DOHH2 (cell line): ENCODE measurements around the gene MED27.

Experiments
- EZH2phosphoT487 ChIP-seq: fragments of 200-600 bp; sonication (generic); IDR thresholded peaks from 2 replicates; pipeline ENCODE4 v1.6.1; 2017; ENCODE audit warnings: borderline replicate concordance, mild to moderate bottlenecking, antibody characterized with exemption, low read length, moderate library complexity, mixed read lengths
- TF ChIP-seq, protein P1 (sequence below): fragments of 200-600 bp; sonication (generic); IDR thresholded peaks from one replicate; pipeline ENCODE4 v1.5.1; 2014; ENCODE audit warnings: antibody characterized with exemption, mild to moderate bottlenecking, low read depth, low read length; ENCODE audit not compliant: poor library complexity, severe bottlenecking

DNA sequence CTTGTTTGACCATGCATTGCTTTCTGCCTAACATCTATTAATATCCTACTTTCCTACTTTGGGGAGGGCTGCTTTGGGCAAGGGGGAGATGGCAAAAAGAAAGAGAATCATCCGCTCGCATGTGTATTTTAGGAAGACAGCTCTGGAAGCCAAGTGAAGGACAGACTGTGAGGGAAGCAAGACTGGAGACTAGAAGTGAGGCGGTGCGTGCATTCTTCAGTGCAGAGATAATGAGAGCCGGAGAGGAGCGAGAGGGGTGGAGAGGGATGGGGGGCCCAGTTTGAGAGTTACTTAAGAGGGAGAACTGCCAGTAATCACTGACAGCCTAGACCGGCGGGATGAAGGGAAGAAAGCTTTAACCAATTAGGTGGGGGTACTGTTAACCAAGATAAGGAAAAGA is 188.1 kb downstream of the MED27 start:
- TF ChIP-seq, protein P1, sequence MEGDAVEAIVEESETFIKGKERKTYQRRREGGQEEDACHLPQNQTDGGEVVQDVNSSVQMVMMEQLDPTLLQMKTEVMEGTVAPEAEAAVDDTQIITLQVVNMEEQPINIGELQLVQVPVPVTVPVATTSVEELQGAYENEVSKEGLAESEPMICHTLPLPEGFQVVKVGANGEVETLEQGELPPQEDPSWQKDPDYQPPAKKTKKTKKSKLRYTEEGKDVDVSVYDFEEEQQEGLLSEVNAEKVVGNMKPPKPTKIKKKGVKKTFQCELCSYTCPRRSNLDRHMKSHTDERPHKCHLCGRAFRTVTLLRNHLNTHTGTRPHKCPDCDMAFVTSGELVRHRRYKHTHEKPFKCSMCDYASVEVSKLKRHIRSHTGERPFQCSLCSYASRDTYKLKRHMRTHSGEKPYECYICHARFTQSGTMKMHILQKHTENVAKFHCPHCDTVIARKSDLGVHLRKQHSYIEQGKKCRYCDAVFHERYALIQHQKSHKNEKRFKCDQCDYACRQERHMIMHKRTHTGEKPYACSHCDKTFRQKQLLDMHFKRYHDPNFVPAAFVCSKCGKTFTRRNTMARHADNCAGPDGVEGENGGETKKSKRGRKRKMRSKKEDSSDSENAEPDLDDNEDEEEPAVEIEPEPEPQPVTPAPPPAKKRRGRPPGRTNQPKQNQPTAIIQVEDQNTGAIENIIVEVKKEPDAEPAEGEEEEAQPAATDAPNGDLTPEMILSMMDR = no peak
- no peak for TF ChIP-seq EZH2phosphoT487
